SK-N-SH treated with all-trans-retinoic acid at 6 μM for 48 hours (cell line): ENCODE results near the gene IFT80.

Experiments used
- ATAC-seq: fragments of 200-7000 bp; cut with Tn5 transposase; 3 replicates; pipeline ENCODE4 v1.9.1; 2020; ENCODE audit warnings: mild to moderate bottlenecking, moderate library complexity
- ARNTL ChIP-seq: fragments of 450-650 bp; formaldehyde crosslinking; IDR thresholded peaks from 2 replicates; pipeline ENCODE4 v1.5.0; 2020; ENCODE audit warnings: low read depth, mild to moderate bottlenecking, moderate library complexity, borderline replicate concordance
- BACH2 ChIP-seq: fragments of 250-450 bp; sonication (Bioruptor Pico); IDR thresholded peaks from 2 replicates; pipeline ENCODE4 v1.9.0; 2021; ENCODE audit warnings: mild to moderate bottlenecking, borderline replicate concordance
- CSDC2 ChIP-seq: fragments of 250-450 bp; sonication (Bioruptor Pico); IDR thresholded peaks from 2 replicates; pipeline ENCODE4 v1.5.0; 2020; ENCODE audit warnings: mild to moderate bottlenecking, moderate library complexity
- ESRRG ChIP-seq: fragments of 250-450 bp; sonication (Bioruptor Pico); IDR thresholded peaks from 2 replicates; pipeline ENCODE4 v1.6.1; 2021; ENCODE audit warnings: mild to moderate bottlenecking
- GLIS3 ChIP-seq: fragments of 250-450 bp; sonication (Bioruptor Pico); IDR thresholded peaks from 2 replicates; pipeline ENCODE4 v1.5.0; 2020; ENCODE audit warnings: mild to moderate bottlenecking, moderate library complexity
- ISL1 ChIP-seq: fragments of 250-450 bp; sonication (Bioruptor Pico); IDR thresholded peaks from 2 replicates; pipeline ENCODE4 v2.1.2; 2022; ENCODE audit warnings: mild to moderate bottlenecking, moderate library complexity
- OSR1 ChIP-seq: fragments of 250-450 bp; sonication (Bioruptor Pico); IDR thresholded peaks from 2 replicates; pipeline ENCODE4 v1.8.0; 2022; ENCODE audit warnings: moderate library complexity, mild to moderate bottlenecking, inconsistent platforms
- PATZ1 ChIP-seq: fragments of 250-450 bp; sonication (Bioruptor Pico); IDR thresholded peaks from 2 replicates; pipeline ENCODE4 v1.8.0; 2020; ENCODE audit warnings: mild to moderate bottlenecking, moderate library complexity, borderline replicate concordance
- POU6F1 ChIP-seq: fragments of 250-450 bp; sonication (Bioruptor Pico); IDR thresholded peaks from 2 replicates; pipeline ENCODE4 v1.8.0; 2021; ENCODE audit warnings: low read depth, mild to moderate bottlenecking, moderate library complexity, borderline replicate concordance
- PPARA ChIP-seq: fragments of 250-450 bp; sonication (Bioruptor Pico); IDR thresholded peaks from 2 replicates; pipeline ENCODE4 v1.5.0; 2020; ENCODE audit warnings: mild to moderate bottlenecking, borderline replicate concordance
- RARB ChIP-seq: fragments of 250-450 bp; sonication (Bioruptor Pico); IDR thresholded peaks from 2 replicates; pipeline ENCODE4 v1.8.0; 2021; ENCODE audit warnings: mild to moderate bottlenecking, moderate library complexity
- SNAI2 ChIP-seq: fragments of 250-450 bp; sonication (Bioruptor Pico); IDR thresholded peaks from 2 replicates; pipeline ENCODE4 v1.5.0; 2020; ENCODE audit warnings: mild to moderate bottlenecking, moderate library complexity
- TCF4 ChIP-seq: fragments of 250-450 bp; sonication (Bioruptor Pico); IDR thresholded peaks from 2 replicates; pipeline ENCODE4 v1.8.0; 2021; ENCODE audit warnings: mild to moderate bottlenecking, moderate library complexity, borderline replicate concordance
- TOX ChIP-seq: fragments of 250-450 bp; sonication (Bioruptor Pico); IDR thresholded peaks from 2 replicates; pipeline ENCODE4 v1.8.0; 2021; ENCODE audit warnings: mild to moderate bottlenecking, moderate library complexity, borderline replicate concordance
- ZC3H10 ChIP-seq: fragments of 250-450 bp; sonication (Bioruptor Pico); IDR thresholded peaks from 2 replicates; pipeline ENCODE4 v1.5.1; 2021; ENCODE audit warnings: mild to moderate bottlenecking, moderate library complexity
- ZFP3 ChIP-seq: fragments of 250-450 bp; sonication (Bioruptor Pico); IDR thresholded peaks from 2 replicates; pipeline ENCODE4 v1.5.0; 2020; ENCODE audit warnings: mild to moderate bottlenecking, moderate library complexity
- ZNF70 ChIP-seq: fragments of 450-650 bp; formaldehyde crosslinking; IDR thresholded peaks from 2 replicates; pipeline ENCODE4 v1.5.0; 2020; ENCODE audit warnings: mild to moderate bottlenecking, moderate library complexity
- TF ChIP-seq, protein P1 (sequence below): fragments of 250-450 bp; sonication (Bioruptor Pico); IDR thresholded peaks from 2 replicates; pipeline ENCODE4 v1.5.1; 2021; ENCODE audit warnings: mild to moderate bottlenecking, moderate library complexity
- TF ChIP-seq, protein P2 (sequence below): fragments of 250-450 bp; sonication (Bioruptor Pico); IDR thresholded peaks from 2 replicates; pipeline ENCODE4 v1.5.1; 2020; ENCODE audit warnings: low read depth, mild to moderate bottlenecking, moderate library complexity

Gene IFT80

GRCh38 chr3:160440687-160441086 is 41.7 kb upstream of the IFT80 start:
- no peak for ATAC-seq
- TF ChIP-seq SNAI2 (CRISPR knock-in tag) (no peak), ESRRG (no peak), PPARA (CRISPR knock-in tag) (no peak), OSR1 (CRISPR knock-in tag) (no peak), GLIS3 (no peak), ZC3H10 (CRISPR knock-in tag) (no peak), ISL1 (no peak), ZFP3 (CRISPR knock-in tag) (no peak)
- TF ChIP-seq, protein P1, sequence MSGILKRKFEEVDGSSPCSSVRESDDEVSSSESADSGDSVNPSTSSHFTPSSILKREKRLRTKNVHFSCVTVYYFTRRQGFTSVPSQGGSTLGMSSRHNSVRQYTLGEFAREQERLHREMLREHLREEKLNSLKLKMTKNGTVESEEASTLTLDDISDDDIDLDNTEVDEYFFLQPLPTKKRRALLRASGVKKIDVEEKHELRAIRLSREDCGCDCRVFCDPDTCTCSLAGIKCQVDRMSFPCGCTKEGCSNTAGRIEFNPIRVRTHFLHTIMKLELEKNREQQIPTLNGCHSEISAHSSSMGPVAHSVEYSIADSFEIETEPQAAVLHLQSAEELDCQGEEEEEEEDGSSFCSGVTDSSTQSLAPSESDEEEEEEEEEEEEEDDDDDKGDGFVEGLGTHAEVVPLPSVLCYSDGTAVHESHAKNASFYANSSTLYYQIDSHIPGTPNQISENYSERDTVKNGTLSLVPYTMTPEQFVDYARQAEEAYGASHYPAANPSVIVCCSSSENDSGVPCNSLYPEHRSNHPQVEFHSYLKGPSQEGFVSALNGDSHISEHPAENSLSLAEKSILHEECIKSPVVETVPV (CRISPR knock-in tag): no peak

DNA sequence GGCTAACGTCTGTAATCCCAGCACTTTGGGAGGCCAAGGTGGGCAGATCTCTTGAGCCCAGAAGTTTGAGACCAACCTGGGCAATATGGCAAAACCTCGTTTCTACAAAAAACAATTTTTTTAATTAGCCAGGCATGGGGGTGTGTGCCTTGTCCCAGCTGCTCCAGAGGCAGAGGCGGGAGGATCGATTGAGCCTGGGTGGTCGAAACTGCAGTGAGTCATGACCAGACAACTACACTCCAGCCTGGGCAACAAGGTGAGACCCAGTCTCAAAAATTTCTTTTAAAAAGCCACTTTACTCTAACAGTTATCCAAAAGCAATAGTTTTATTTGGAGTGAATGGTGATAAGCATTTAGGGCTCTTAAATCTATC is 38.0 kb upstream of the IFT80 start:
- TF ChIP-seq BACH2 (CRISPR knock-in tag) (no peak), ZNF70 (CRISPR knock-in tag) (no peak), PPARA (CRISPR knock-in tag) (no peak)
- TF ChIP-seq, all 23 proteins: peak for 0
- peak; percentile 26; the same call in 1 of the 3 replicates for ATAC-seq

- no peak for ATAC-seq
- no peak for TF ChIP-seq POU6F1 (CRISPR knock-in tag)
- TF ChIP-seq PPARA (CRISPR knock-in tag): no peak
- no peak for TF ChIP-seq ZNF70 (CRISPR knock-in tag)
Observed at GRCh38 chr3:160435747-160436146, 36.7 kb upstream of the IFT80 start.

- ATAC-seq: no peak
- no peak for TF ChIP-seq OSR1 (CRISPR knock-in tag)
- TF ChIP-seq ESRRG: no peak
- TF ChIP-seq, all 23 proteins: peak for 0
Observed at GRCh38 chr3:160435095-160435494, 36.1 kb upstream of the IFT80 start.

GRCh38 chr3:160434071-160434470 is 35.0 kb upstream of the IFT80 start:
- TF ChIP-seq TOX (CRISPR knock-in tag) (0 out of 2 replicates have a peak, but pooled peaks have one; percentile 33), ISL1 (peak; percentile 58), ARNTL (CRISPR knock-in tag) (no peak), PATZ1 (CRISPR knock-in tag) (peak; percentile 23; the same call in 1 of the 2 replicates)
- ATAC-seq: peak; percentile 65

GRCh38 chr3:160427832-160428424 is 28.9 kb upstream of the IFT80 start:
- peak; percentile 56 for ATAC-seq
- TF ChIP-seq POU6F1 (CRISPR knock-in tag) (no peak), ISL1 (peak; percentile 71), ZNF70 (CRISPR knock-in tag) (no peak), PATZ1 (CRISPR knock-in tag) (peak; percentile 49; the same call in 1 of the 2 replicates), ESRRG (no peak), CSDC2 (CRISPR knock-in tag) (no peak), TCF4 (CRISPR knock-in tag) (peak; percentile 56), ARNTL (CRISPR knock-in tag) (no peak), ZFP3 (CRISPR knock-in tag) (no peak), ZC3H10 (CRISPR knock-in tag) (peak; percentile 46; the same call in 1 of the 2 replicates), GLIS3 (no peak), TOX (CRISPR knock-in tag) (no peak), BACH2 (CRISPR knock-in tag) (no peak), RARB (CRISPR knock-in tag) (no peak)
- TF ChIP-seq, protein P2, sequence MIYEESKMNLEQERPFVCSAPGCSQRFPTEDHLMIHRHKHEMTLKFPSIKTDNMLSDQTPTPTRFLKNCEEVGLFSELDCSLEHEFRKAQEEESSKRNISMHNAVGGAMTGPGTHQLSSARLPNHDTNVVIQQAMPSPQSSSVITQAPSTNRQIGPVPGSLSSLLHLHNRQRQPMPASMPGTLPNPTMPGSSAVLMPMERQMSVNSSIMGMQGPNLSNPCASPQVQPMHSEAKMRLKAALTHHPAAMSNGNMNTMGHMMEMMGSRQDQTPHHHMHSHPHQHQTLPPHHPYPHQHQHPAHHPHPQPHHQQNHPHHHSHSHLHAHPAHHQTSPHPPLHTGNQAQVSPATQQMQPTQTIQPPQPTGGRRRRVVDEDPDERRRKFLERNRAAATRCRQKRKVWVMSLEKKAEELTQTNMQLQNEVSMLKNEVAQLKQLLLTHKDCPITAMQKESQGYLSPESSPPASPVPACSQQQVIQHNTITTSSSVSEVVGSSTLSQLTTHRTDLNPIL (CRISPR knock-in tag): no peak
- TF ChIP-seq, protein P1 (CRISPR knock-in tag): no peak
